Measurements from ENCODE around the gene ERGIC1.

DNA sequence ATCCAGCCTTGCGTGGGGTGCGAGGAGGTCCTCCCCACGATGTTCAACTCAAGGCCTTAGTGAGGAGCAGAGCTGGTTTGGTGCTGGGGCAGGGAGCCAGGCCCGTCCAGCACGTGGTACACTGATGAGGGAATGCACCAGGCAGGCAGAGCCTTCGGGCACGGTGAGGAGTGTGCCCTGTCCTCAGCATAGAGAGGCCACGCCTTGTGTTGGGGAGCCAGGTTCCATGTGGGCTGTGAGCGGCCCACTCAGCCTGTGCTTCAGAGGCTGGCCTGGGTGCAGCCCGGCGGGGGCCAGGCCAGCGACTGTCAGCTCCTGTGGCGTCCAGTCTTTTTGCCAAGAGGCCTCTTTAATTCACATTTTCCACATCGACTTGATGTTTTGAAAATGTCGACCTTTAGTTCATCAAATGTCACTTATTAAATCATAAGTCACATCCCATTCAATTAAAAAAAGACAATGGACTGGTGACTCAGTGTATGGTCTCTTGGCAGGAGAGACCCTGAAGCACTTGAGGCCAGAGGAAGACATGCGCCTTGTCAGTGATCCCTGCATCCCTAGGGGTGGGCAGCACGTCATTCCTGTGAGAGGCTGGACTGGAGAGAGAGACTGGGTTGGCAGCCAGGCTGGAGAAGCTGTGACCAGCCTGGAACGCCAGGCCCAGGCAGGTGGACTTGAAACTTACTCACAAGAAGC, 21.7 kb downstream of the ERGIC1 start:
- TF ChIP-seq ASH2L (IDR thresholded peaks at IDR 0.05; ENCODE audit: insufficient read length, low read depth, low read length): no peak
- TF ChIP-seq ZNF331 (CRISPR knock-in tag; IDR thresholded peaks at IDR 0.05): no peak
- TF ChIP-seq ZNF605 (CRISPR knock-in tag; IDR thresholded peaks at IDR 0.05): no peak
- TF ChIP-seq MTA3 (CRISPR knock-in tag; IDR thresholded peaks at IDR 0.05): no peak
- no peak for TF ChIP-seq MAFK (conservative IDR thresholded peaks at IDR 0.05 in 1 of 2, IDR thresholded peaks at IDR 0.05 in 1 of 2; ENCODE audit: low read length in 2 of 2)
- no peak for TF ChIP-seq CBX5 (CRISPR knock-in tag; IDR thresholded peaks at IDR 0.05; ENCODE audit: borderline replicate concordance)
- TF ChIP-seq, protein P1, sequence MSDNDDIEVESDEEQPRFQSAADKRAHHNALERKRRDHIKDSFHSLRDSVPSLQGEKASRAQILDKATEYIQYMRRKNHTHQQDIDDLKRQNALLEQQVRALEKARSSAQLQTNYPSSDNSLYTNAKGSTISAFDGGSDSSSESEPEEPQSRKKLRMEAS (IDR thresholded peaks at IDR 0.05): no peak
- TF ChIP-seq ARNT (IDR thresholded peaks at IDR 0.05): no peak
- no peak for TF ChIP-seq RBM22 (optimal IDR thresholded peaks at IDR 0.05; ENCODE audit: low read length)
- no peak for TF ChIP-seq RXRB (CRISPR knock-in tag; IDR thresholded peaks at IDR 0.05; ENCODE audit: borderline replicate concordance)
